ENCODE data around the gene GDNF. TPM values are rescaled to one million over a fixed set of nuclear protein-coding genes. Genes with fewer than 3 reads are reported as not detected.
"Not testable (repeated sequence)": the region's sequence is repeated elsewhere in the genome, so short reads cannot be mapped to it uniquely, and the experiment has no call there.

The GDNF gene
- total RNA-seq, 2 donors from 2014 or later = 0.82 to 2.5 TPM

DNA sequence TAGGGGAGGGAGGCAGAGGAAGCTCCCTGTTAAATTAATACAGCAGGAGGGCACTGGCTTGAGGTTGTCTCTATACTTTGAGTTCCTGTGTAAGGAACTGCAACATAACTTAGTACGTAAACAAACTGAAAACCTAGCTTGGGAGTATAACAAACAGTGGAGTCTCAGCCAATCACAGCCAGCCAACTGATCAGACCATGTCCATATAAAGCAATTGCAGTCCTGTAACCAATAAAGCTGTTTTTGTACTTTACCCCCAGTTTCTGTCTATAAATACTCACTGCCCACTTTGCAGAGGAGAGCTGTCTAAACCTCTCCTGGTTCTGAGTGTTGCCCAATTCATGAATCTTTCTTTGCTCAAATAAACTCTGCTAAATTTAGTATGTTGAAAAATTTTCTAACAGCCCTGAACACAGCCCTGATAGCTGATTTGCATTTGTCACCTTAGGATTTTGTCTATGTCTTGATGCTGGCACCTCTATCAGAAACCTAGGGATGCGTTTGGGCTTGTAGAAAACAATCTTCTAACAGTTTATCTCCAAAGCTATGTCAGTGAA lies 39.9 kb downstream of the GDNF start:
- DNase-seq (no peak), ATAC-seq (peak; percentile 56)
- intact Hi-C loops (cut with DNase I, micrococcal nuclease) = no loop called here

DNA sequence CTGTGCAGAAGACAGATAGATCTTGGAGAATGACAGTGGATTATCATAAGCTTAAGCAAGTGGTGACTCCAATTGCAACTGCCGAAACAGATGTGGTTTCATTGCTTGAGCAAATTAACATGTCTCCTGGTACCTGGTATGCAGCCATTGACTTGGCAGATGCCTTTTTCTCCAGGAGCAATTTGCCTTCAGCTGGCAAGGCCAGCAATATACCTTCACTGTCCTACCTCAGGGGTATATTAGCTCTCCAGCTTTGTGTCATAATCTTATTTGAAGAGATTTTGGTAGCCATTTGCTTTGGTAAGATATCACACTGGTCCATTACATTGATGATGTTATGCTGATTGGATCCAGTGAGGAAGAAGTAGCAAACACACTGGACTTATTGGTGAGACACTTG lies 43.4 kb downstream of the GDNF start:
- DNase-seq; ATAC-seq; intact Hi-C loops (cut with DNase I, micrococcal nuclease): not testable (repeated sequence)

DNA sequence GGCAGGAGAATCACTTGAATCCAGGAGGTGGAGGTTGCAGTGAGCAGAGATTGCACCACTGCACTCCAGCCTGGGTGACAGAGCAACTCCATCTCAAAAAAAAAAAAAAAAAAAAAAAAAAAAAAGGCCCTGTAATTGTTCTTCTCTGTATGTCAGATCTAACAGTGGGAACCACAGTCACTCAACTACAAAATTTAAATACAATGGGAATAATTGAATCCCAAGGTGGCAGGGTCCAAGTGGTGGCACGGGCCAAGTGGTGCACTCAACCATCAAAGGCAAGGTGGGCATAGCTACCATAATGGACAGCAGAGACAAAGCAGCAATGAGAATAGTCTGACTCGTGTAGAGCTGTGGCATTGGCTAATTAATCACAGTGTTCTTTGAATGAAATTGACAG lies 44.5 kb downstream of the GDNF start:
- intact Hi-C loops (cut with DNase I, micrococcal nuclease); DNase-seq; ATAC-seq: not testable (repeated sequence)

DNA sequence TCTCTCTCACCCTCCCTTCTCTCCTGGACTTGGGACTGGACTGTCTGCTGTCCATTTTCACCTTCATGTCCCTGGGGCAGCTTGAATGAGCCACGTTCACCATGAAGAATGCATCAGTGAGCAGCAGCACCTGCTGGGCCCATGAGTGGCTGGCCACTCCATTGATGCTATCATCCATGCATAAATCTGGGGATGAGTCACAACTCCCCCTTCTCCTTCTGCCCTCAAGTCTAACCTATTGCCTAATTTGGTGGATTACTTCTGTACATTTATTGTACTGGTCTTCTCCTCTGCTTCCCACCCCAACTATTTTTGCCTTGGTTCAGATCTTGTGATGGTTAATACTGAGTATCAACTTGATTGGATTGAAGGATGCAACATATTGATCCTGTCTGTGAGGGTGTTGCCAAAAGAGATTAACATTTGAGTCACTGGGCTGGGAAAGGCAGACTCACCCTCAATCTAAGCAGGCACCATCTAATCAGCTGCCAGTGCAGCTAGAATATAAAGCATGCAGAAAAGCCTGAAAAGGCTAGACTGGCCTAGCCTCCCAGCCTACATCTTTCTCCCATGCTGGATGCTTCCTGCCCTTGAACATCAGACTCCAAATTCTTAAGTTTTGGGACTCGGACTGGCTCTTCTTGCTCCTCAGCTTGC lies 46.7 kb downstream of the GDNF start:
- no peak for DNase-seq
- no peak for ATAC-seq
- intact Hi-C loops (cut with DNase I, micrococcal nuclease) = no loop called here

DNA sequence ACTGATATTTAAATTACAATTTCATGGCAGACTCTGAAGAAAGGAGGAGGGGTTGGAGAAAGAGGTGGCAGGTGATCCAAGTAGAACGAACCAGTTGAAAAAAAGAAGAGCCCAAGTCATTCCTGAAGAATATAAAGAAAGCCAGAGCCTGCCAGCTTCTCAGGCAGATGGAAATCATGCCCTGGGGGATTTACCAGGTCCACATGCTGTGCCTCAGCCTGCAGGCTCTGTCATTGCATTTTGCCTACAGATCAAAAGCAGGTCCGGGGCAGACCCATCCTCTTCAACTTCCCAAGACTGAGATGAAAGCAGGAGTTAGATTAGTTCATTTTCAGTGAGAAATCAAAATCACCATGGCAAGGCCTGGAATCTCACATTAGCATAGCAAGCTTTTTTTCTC lies 48.5 kb downstream of the GDNF start:
- DNase-seq = no peak
- no peak for ATAC-seq
- intact Hi-C loops (cut with DNase I, micrococcal nuclease) = no loop called here

DNA sequence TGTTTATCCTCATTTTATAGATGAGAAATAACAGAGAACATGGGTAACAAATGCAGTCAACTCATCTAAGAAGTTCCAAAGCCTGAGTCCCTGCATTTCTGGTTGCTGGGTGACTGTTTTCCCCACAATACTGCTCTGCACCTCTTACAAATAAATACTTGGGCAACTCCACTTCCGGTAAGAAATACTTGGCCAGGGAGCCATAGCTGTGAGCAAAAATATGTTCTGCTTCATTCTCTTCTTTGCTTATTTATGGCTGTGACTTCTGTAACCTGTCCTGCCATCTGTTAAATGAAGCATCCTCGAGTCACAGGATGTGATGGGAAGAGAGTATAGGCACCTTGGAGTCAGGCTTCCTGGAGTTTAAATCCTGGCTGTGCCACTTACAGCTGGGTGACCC lies 49.9 kb downstream of the GDNF start:
- DNase-seq (no peak), ATAC-seq (no peak)
- intact Hi-C loops (cut with DNase I, micrococcal nuclease) = no loop called here

DNA sequence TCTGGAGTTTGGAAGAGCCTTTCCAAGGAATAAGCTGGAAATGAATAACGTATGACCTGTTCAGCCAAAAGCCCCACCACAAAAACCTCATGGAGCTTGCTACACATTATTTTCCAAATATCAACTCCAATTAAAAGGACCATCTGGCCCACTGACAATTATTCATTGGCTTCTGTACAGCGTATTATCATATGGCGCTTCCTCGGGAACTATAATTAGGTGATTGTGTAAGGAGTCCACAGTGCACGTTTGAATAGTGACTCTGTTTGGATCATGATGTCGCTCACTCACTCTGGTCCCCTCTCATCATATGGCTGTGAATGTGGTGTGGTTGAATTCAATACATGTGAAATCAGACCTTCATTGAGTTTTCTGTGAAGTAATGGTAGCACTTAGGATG lies 52.1 kb downstream of the GDNF start:
- ATAC-seq = no peak
- intact Hi-C loops (cut with DNase I, micrococcal nuclease) = no loop called here
- no peak for DNase-seq

DNA sequence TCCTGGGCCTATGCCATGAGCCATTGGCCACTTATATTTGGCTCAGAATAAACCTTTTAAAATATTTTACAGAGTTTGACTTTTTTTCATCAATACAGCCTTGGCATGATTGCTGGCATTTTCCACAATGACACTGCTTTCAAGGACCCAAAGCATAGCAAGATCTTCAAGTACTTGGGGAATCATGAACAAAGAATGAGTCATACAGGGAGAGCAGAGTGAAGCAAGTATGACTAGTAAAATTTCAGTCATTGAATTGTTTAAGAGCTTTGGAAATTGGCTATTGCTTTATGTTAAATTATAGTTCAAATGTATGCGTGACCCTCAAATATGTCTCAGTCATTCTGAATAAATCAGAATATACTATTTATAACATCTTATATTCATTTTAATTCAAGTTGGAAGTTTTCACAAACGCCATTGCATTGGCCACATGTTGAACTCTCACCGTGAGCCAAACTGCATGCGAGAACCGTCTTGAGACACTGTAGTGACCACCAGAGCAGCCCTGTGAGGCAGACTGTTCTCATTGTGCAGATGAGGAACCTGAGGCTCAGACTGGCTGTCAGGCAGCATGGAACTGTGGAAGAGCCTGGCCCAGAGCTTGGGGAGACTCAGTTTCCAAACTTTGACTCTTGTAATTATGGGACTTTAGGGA lies 52.9 kb downstream of the GDNF start:
- ATAC-seq (no peak), DNase-seq (no peak)
- intact Hi-C loops (cut with DNase I, micrococcal nuclease) = no loop called here

DNA sequence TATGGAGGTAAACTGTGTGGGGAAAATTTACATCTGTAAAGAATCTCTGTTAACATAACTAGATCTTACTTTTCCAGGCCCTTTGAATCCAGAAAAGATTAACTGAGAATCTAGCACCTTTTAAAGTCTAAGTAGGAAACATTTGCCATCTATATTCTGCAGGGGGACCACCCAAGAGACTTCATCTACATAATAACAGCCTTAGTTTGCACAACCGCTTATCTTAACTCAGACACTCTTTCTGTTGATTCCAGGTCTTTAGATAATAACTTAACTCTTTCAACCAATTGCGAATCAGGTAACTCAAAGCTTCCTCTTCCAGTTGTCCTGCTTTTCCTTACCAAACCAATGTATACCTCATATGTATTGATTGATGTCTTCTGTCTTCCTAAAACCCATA lies 53.4 kb downstream of the GDNF start:
- ATAC-seq (no peak), DNase-seq (no peak)
- intact Hi-C loops (cut with DNase I, micrococcal nuclease) = no loop called here

DNA sequence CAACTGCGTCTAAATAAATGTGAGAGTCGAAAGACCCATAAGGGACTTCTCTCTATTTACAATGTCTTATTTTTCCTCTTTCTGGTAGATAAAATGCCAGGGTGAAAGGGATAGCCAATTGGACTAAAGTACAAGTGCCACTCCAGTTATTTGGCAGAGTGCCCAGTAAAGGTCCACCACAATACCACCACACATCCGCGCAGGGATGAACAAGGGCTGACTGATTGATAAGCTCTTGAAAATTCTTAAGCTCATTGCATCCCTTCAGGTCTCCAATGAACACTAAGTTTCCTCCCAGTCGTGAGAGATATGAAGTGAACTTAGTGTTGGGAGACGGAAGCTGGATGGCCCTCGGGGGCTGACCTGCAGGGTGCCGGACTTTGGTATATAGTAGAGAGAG lies 58.4 kb downstream of the GDNF start:
- ATAC-seq; DNase-seq; intact Hi-C loops (cut with DNase I, micrococcal nuclease): not testable (repeated sequence)

DNA sequence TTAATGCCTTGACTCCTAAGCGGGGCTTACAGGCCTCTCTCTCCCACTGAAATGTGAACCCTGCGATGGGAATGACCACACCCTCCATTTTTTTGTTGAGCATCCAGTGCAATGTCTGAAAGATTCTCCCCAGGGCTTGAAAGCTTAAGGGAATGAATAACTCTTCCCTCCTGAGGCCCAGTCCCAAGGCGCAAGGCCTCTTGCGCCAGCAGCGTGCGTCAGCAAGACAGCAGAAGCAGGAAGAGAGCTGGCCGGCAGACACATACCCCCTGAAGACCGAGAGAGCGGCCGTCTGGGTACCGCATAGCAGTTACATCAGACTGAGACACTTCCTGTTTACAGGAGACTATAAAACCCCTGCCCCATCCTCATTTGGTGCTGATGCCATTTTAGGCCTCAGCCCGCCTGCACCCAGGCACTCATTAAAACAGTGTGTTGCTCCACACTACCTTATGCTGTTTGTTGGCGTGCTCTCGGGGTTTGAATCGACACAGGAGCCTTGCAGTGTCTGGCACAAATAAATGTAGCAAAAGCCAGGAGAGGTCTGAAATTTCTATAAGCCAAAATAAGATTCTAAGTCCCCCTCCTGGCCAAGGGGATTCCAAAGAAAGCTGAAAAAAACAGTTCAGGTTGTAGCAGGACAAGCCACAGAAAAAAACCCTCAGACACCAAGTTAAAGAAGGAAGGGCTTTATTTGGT lies 62.3 kb downstream of the GDNF start:
- ATAC-seq (no peak), DNase-seq (peak; percentile 7 to 64)
- intact Hi-C loops (cut with DNase I, micrococcal nuclease) = no loop called here

DNA sequence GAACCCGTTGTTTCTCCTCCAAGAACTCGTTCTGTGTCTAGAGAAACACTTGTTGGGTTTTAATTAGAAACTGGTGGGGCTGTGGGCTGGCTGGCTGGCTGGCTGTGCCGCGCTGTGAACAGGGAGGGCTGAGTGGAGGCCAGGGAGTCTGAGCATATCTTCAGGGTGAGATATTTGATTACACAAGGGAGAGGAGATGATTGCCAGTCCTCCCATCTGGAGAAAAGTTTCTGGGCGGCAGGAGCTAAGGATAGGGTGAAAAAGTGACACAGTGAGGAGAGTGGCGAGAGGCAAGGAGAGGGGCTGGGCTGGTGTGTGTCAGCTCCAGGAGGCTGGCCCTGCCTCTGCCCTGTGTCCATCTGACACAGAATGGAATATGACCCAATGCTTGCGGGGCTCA lies 63.0 kb downstream of the GDNF start:
- intact Hi-C loops (cut with DNase I, micrococcal nuclease) = no loop called here
- ATAC-seq (no peak), DNase-seq (peak in 1 of 2 donors; percentile 59)

DNA sequence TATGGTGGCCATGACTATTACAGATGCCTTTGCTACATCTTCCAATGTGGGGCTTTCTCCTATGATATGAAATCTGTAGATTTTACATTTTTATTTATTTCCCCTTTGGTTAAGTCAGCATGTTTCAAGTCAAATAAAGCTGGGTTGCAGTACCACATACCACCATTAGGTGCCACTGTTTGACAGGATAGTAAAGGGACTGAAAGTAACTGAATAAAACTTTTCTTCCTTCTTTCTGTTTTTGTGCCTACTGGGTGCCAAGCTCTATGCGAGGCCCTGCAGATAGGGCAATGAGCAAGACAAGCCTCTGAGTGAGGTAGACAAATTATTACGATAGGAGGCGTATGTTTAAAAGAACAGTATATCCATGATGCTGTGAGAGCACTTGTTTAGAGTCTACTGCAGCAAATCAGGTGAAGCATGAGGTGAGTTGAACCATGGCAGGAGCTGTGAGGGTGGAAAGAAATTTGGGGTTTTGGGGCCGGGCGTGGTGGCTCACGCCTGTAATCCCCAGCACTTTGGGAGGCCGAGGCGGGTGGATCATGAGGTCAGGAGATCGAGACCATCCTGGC lies 64.8 kb downstream of the GDNF start:
- intact Hi-C loops (cut with DNase I, micrococcal nuclease) = no loop called here
- ATAC-seq = no peak
- DNase-seq = no peak

DNA sequence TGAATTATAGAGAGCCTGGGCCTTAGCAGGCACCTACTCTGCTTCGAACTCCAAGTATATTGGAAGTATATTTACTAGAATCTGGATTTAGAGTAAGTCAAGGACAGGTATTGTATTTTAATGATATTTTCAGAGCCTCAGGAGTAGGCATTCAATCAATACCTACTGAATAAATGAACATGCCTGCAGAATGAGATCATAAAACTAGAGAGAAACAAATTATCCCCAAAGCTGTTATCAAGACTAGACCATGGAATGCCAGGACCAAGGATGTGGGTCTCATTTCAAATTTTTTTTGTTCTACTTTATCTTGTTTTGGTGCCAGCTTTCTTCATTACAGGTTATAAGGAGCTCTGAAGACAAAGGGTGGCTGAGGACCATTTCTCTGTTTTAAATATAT lies 66.0 kb downstream of the GDNF start:
- ATAC-seq (no peak), DNase-seq (no peak)
- intact Hi-C loops (cut with DNase I, micrococcal nuclease) = no loop called here

DNA sequence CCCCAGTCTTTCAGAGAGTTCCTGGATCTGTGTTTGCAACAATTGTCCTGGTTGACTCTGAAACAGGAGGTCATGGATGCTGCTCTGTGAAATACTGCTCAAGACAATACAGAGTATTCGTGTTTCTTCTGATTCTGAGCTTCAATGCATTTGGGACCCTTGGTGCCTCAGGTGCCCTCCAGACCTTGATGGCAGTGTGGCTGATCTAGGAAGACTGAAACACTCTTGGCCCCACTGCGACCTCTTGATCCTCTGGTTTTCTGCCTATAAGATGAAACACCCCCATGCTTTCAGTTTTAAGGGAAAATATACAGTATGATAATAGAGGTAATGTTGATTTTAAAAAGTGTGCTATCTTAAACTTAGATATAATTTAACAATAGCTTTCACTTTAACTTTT lies 67.6 kb downstream of the GDNF start:
- ATAC-seq = no peak
- intact Hi-C loops (cut with DNase I, micrococcal nuclease) = no loop called here
- no peak for DNase-seq

DNA sequence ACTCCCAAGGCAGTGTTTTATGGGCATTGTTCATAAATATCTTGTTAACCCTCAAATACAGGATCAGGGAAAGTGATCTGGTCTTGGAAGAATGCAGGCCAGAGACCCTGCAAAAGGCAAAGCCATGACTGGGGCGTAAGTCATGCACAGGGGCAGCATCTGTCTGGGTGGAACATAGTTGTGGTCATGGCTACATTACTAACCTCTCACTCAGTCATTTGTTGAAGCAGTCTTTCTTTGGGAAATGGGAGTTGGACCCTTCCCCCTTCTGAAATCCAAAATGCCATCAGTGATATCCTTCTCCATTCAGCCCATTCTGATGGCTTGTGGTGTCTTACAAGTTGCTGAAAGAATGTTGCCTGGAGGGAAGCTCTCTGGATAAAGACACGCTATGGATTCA lies 68.1 kb downstream of the GDNF start:
- ATAC-seq (no peak), DNase-seq (no peak)
- intact Hi-C loops (cut with DNase I, micrococcal nuclease) = no loop called here

DNA sequence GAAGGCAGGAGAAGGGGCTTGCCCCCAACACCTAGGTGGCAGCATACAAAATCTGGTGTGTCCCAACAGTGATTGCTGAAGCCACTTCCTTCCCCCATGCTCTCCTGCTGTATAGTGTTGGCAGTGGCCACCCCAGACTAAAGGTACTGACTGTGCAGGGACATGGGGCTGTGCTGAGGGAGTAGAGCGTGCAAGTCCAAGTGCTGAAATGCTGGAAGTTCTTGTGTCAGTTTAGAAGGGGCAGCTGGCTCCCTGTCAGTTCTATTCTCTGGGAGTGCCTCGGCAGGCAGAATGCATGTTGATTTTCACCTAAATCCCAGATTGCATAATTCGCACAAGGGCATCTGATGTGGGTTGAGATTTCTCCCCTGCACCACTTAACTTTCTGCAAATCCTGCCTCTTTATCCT lies 68.6 kb downstream of the GDNF start:
- DNase-seq = no peak
- intact Hi-C loops (cut with DNase I, micrococcal nuclease) = no loop called here
- no peak for ATAC-seq

DNA sequence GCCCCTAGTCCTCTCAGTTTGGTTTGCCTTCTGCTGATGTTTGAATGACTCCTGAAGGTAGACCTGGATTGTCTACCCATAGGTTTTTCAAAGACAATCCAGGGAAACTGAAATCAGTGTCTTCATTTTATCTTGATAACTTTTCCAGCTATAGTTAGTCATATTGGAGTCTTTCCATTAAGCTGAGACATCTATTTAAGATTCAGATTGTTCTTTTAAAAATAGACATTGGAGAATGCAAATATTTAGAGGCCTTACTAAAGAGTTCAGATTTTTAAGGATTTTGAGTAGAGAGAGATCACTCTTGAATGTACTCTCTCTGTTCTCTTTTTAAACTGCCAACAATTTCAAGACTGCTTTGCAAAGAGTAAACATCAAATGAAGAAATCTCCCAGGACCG lies 69.1 kb downstream of the GDNF start:
- no peak for DNase-seq
- ATAC-seq = no peak
- intact Hi-C loops (cut with DNase I, micrococcal nuclease) = no loop called here

DNA sequence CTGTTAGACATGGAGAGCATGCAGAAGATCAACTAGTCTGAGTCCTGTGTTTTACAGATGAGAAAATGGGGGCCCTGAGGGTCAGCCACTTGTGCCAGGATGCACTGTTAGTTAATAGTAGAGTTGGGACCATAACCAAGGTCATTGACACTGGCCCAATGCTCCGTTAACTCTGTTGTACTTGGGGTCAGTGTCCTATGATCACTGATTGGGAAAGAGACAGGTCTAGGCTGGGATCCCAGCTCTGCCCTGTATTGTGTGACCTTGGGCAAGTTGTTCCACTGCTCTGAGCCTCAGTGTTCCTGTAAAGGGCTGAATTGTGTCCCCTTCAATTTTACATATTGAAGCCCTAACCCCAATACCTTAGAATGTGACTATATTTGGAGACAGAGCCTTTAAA lies 70.0 kb downstream of the GDNF start:
- ATAC-seq = no peak
- intact Hi-C loops (cut with DNase I, micrococcal nuclease) = no loop called here
- no peak for DNase-seq

DNA sequence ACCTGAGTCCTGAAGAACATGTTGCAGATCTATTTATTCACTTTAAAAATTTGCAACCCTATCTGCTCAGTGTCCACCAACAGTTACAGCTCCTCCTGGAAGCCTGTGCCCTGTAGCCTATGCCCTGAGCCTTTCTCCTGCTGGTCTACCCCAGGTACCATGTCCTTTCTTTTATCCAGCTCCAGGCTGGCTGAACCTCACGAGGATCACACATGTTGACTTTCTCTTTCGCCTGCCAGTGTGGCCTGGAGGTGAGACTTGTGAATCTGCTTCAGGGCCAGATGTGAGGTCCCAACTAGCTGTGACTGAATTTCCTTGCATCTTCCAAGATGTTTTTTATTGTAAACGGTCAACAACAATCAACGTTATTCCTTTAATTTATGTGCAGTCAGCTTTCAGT lies 70.7 kb downstream of the GDNF start:
- DNase-seq = no peak
- ATAC-seq = no peak

More for the DNA sequence above, 70.7 kb downstream of the GDNF start:
- intact Hi-C loops (cut with DNase I, micrococcal nuclease) = no loop called here

All from left colon (tissue), 2 donors.